Testis (tissue), 2 donors: ENCODE results near the gene FAM83B.
"Not testable (repeated sequence)": the region's sequence is repeated elsewhere in the genome, so short reads cannot be mapped to it uniquely, and the experiment has no call there.

Experiments used
- CTCF ChIP-seq, 3 experiments: fragments of 450-650 bp in 2 of 3; fragments of 200-600 bp in 1 of 3; sonication (generic) in 1 of 3; IDR thresholded peaks; one replicate each; pipeline ENCODE4 v1.5.1; 2016 to 2019; ENCODE audit warnings: antibody characterized with exemption in 3 of 3, mild to moderate bottlenecking in 2 of 3, moderate library complexity in 1 of 3
- POLR2A ChIP-seq: fragments of 450-650 bp; IDR thresholded peaks from one replicate; pipeline ENCODE4 v1.6.1; 2017; ENCODE audit warnings: antibody characterized with exemption, mild to moderate bottlenecking, moderate library complexity

- TF ChIP-seq CTCF (IDR thresholded peaks at IDR 0.05); POLR2A: not testable (repeated sequence)
Measured at GRCh38 chr6:54961372-54961771, 114.8 kb downstream of the FAM83B start.
